Measurements from ENCODE around the gene LYPD1. TPM values are rescaled to one million over a fixed set of nuclear protein-coding genes. Genes with fewer than 3 reads are reported as not detected.

Gene LYPD1
- 1 to 10 TPM in 1 of 3 donors, under 1 TPM in 1, not detected in 1; 0.48 to 1.9 TPM for total RNA-seq

DNA sequence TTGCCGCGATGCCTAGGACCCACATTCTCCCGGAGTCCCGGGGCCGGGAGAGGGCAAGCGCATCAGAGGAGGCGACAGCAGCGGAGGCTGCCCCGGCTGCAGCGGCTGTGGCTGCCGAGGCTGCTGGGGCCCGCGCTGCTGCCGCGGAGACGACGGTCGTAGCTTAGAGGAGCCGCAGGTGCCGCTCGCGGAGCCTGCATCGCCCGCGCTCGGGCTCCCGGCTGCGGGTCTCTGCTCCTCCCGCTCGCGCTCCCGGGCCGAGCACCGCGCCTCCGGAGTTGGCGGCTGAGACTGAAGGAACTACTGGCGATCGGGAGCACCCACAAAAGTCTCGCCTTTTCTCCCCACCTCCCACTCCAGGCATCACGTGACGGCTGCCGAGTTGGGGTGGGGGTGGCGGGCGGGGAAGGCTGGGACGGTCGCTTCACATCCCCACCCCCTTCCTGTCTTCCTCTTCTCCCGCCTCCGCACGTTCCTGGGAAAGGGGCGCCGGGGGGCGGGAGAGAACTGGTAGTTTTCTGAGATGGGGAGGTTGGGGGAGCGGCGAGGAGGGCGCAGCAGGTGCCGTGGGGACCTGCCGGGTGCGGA is at the start of gene LYPD1:
TSS of gene LYPD1 (minus strand) at position 298 of the 588 bp plus-strand sequence. CDS start at position 25, 273 bp downstream.
- TF ChIP-seq POLR2AphosphoS5 (IDR thresholded peaks at IDR 0.05), result no peak
- no peak for TF ChIP-seq POLR2A (IDR thresholded peaks at IDR 0.05)
- TF ChIP-seq CTCF (IDR thresholded peaks at IDR 0.05), result no peak
- peaks cover 0 to 11% of the 10 kb centered on the region in 2 donors for H3K4me1 ChIP-seq
- H3K36me3 ChIP-seq, result no peaks in the 10 kb centered on the region
- peak within 1 kb of the TSS; percentile 36 to 69 (median 54) for H3K4me3 ChIP-seq
- no peaks in the 10 kb centered on the region for H3K9me3 ChIP-seq
- no peak within 1 kb of the TSS for H3K27ac ChIP-seq
- peaks cover 3 to 21% of the 10 kb centered on the region in 2 donors for H3K27me3 ChIP-seq
- intact Hi-C loops (cut with DNase I; ENCODE audit: low total_unique reads), result no loop called here
- DNase-seq (ENCODE audit: low spot score in 2 of 2), result no peak

DNA sequence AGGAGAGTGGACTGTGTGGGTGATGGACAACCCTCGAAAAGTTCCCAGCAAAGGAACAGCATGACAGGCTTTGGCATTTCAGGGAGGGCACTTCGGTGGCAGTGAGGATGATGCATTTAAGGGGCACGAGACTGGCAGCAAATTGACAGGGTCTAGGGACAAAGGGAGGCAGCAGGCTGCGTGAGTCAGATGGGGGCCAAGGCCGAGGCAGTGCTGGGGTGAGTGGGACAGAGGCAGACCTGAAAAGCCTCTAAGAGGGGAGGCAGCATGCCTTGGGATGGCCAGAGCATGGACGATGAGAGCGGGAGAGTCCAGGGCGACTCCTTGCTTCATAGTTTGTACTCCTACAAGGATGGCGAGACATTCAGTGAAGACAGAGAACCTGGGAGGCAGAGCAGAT is 49.5 kb upstream of the LYPD1 start:
- Histone ChIP-seq H3K36me3 (no peaks in the 10 kb centered on the region), H3K4me1 (no peaks in the 10 kb centered on the region), H3K4me3 (no peak overlapping the region), H3K9me3 (no peaks in the 10 kb centered on the region), H3K27me3 (no peaks in the 10 kb centered on the region), H3K27ac (no peak overlapping the region)
- intact Hi-C loops (cut with DNase I; ENCODE audit: low total_unique reads), result no loop called here
- DNase-seq (ENCODE audit: low spot score in 2 of 2), result no peak
- TF ChIP-seq POLR2A (IDR thresholded peaks at IDR 0.05) (no peak), POLR2AphosphoS5 (IDR thresholded peaks at IDR 0.05) (no peak), CTCF (IDR thresholded peaks at IDR 0.05) (no peak)

GRCh38 chr2:132716954-132717353 is 46.9 kb upstream of the LYPD1 start:
- H3K4me1 ChIP-seq, result no peaks in the 10 kb centered on the region
- no peaks in the 10 kb centered on the region for H3K36me3 ChIP-seq
- TF ChIP-seq CTCF (IDR thresholded peaks at IDR 0.05), result no peak
- TF ChIP-seq POLR2A (IDR thresholded peaks at IDR 0.05), result no peak
- no peak for TF ChIP-seq POLR2AphosphoS5 (IDR thresholded peaks at IDR 0.05)
- no peak overlapping the region for H3K27ac ChIP-seq
- no peak for DNase-seq (ENCODE audit: low spot score in 2 of 2)
- intact Hi-C loops (cut with DNase I; ENCODE audit: low total_unique reads), result no loop called here
- H3K9me3 ChIP-seq, result no peaks in the 10 kb centered on the region
- no peaks in the 10 kb centered on the region for H3K27me3 ChIP-seq
- H3K4me3 ChIP-seq, result no peak overlapping the region

DNA sequence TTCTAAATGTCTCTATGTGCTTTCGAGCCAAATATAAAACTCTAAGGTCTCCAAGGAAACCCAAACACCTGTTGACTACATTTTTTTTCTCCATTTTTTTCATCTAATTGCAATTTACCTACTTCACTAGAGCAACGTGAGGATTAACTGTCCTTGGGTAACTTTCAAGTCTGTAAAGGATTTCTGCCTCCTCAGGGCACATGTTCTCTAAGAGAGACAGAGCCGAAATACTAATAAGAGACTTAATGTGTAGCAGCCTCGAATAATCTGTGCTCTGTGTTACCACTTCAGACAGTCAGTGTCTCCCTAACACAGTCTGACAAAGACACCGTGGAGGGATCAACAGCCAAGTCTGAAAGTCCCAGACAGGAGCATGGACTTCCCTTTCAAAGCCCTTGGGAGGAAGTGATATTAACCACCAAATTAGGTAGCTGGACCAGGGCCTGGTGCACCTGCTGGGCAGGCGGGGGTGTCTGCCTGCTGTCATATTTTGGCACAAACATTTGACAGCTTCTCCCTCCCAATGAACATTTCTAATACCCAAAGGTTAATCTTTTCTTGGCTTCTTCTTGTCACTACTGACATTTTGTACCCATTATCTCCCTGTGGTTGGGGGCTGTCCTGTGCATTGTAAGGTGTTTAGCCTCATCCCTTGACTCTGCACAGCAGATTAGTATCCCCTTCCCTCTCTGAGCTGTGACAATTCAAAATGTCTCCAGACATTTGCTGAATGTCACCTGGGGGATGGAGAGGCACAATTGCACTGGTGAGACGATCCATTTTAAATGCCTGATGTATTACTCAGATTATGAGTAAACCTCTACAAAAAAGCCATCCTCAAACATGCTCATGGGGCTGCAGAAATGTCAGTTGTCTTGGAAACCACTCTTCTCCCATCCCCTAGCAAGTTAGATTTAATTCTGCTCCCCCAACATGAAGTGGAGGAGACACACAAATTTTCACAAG is 45.7 kb upstream of the LYPD1 start:
- intact Hi-C loops (cut with DNase I; ENCODE audit: low total_unique reads), result no loop called here
- no peak overlapping the region for H3K4me3 ChIP-seq

More for the DNA sequence above, 45.7 kb upstream of the LYPD1 start:
- H3K4me1 ChIP-seq, result no peaks in the 10 kb centered on the region
- no peak for TF ChIP-seq POLR2A (IDR thresholded peaks at IDR 0.05)
- no peak for TF ChIP-seq POLR2AphosphoS5 (IDR thresholded peaks at IDR 0.05)
- TF ChIP-seq CTCF (IDR thresholded peaks at IDR 0.05), result no peak
- no peak for DNase-seq (ENCODE audit: low spot score in 2 of 2)
- no peaks in the 10 kb centered on the region for H3K27me3 ChIP-seq
- H3K9me3 ChIP-seq, result no peaks in the 10 kb centered on the region
- no peak overlapping the region for H3K27ac ChIP-seq
- no peaks in the 10 kb centered on the region for H3K36me3 ChIP-seq
